ENCODE data around the gene TMEM130. TPM values are rescaled to one million over a fixed set of nuclear protein-coding genes. Genes with fewer than 3 reads are reported as not detected.

The TMEM130 gene
- 9.5 TPM for total RNA-seq
- polyA plus RNA-seq, result 2.1 TPM

GRCh38 chr7:98869597-98870120, at the start of gene TMEM130:
TMEM130 (minus strand) TSS chr7:98870014; CDS start chr7:98869861, 153 bp downstream.
- H3K27ac ChIP-seq (ENCODE audit: low read depth), result no peak within 1 kb of the TSS
- peaks cover 3% of the 10 kb centered on the region for H3K4me1 ChIP-seq (ENCODE audit: insufficient read depth)
- H3K4me3 ChIP-seq (ENCODE audit: low read depth, low read length), result peak within 1 kb of the TSS; percentile 45
- WGBS, result under 1% methylated on average over 69 of the region's 69 CpGs
- no peak for DNase-seq (ENCODE audit: extremely low spot score)
- no peaks in the 10 kb centered on the region for H3K36me3 ChIP-seq (ENCODE audit: insufficient read depth)

- no peaks in the 10 kb centered on the region for H3K4me1 ChIP-seq (ENCODE audit: insufficient read depth)
- no peak for DNase-seq (ENCODE audit: extremely low spot score)
- 95% methylated on average over 12 of the region's 12 CpGs for WGBS
- H3K4me3 ChIP-seq (ENCODE audit: low read depth, low read length), result no peak overlapping the region
- peaks cover 9% of the 10 kb centered on the region for H3K36me3 ChIP-seq (ENCODE audit: insufficient read depth)
- H3K27ac ChIP-seq (ENCODE audit: low read depth), result no peak overlapping the region
These were observed 47.5 kb upstream of the TMEM130 start for GRCh38 chr7:98917331-98917730.

GRCh38 chr7:98913612-98914011, 43.8 kb upstream of the TMEM130 start:
- no peak overlapping the region for H3K27ac ChIP-seq (ENCODE audit: low read depth)
- H3K4me3 ChIP-seq (ENCODE audit: low read depth, low read length), result no peak overlapping the region
- H3K4me1 ChIP-seq (ENCODE audit: insufficient read depth), result no peaks in the 10 kb centered on the region
- H3K36me3 ChIP-seq (ENCODE audit: insufficient read depth), result peaks cover 6% of the 10 kb centered on the region
- DNase-seq (ENCODE audit: extremely low spot score), result no peak

- Histone ChIP-seq H3K27ac (ENCODE audit: low read depth) (no peak overlapping the region), H3K4me1 (ENCODE audit: insufficient read depth) (no peaks in the 10 kb centered on the region), H3K36me3 (ENCODE audit: insufficient read depth) (peaks cover 6% of the 10 kb centered on the region), H3K4me3 (ENCODE audit: low read depth, low read length) (no peak overlapping the region)
- no peak for DNase-seq (ENCODE audit: extremely low spot score)
- WGBS, result 85% methylated on average over 8 of the region's 8 CpGs
These were observed 43.2 kb upstream of the TMEM130 start for GRCh38 chr7:98913026-98913425.

GRCh38 chr7:98911916-98912315, 42.1 kb upstream of the TMEM130 start:
- no peak for DNase-seq (ENCODE audit: extremely low spot score)
- no peaks in the 10 kb centered on the region for H3K36me3 ChIP-seq (ENCODE audit: insufficient read depth)
- 70% methylated on average over 5 of the region's 5 CpGs for WGBS

GRCh38 chr7:98910427-98910826, 40.6 kb upstream of the TMEM130 start:
- WGBS, result 89% methylated on average over 3 of the region's 3 CpGs
- no peaks in the 10 kb centered on the region for H3K4me1 ChIP-seq (ENCODE audit: insufficient read depth)
- no peak overlapping the region for H3K4me3 ChIP-seq (ENCODE audit: low read depth, low read length)
- no peaks in the 10 kb centered on the region for H3K36me3 ChIP-seq (ENCODE audit: insufficient read depth)
- no peak overlapping the region for H3K27ac ChIP-seq (ENCODE audit: low read depth)
- no peak for DNase-seq (ENCODE audit: extremely low spot score)

More at GRCh38 chr7:98911916-98912315, 42.1 kb upstream of the TMEM130 start:
- H3K4me1 ChIP-seq (ENCODE audit: insufficient read depth), result no peaks in the 10 kb centered on the region
- H3K4me3 ChIP-seq (ENCODE audit: low read depth, low read length), result no peak overlapping the region
- no peak overlapping the region for H3K27ac ChIP-seq (ENCODE audit: low read depth)

DNA sequence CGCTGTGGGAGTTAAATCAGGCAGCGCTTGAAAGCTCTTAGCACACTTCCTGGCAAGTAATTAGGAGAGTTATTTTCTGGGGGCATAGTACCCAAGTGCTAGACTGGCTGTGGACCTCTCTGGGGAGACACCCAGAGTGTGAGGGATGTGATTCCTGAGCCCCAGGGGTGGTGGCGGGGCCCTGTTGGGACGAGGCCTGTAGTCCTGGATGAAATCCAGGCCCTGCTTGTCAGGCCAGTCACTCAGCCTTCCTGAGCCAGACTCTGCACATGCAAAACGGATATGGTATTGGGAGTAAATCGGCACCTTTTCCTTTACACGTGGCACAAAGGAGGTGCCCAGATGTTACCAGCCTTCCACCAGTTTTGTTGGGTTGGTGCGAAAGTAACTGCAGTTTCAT, 39.7 kb upstream of the TMEM130 start:
- no peak for DNase-seq (ENCODE audit: extremely low spot score)
- H3K4me1 ChIP-seq (ENCODE audit: insufficient read depth), result no peaks in the 10 kb centered on the region
- 89% methylated on average over 8 of the region's 8 CpGs for WGBS
- H3K36me3 ChIP-seq (ENCODE audit: insufficient read depth), result no peaks in the 10 kb centered on the region
- no peak overlapping the region for H3K27ac ChIP-seq (ENCODE audit: low read depth)
- no peak overlapping the region for H3K4me3 ChIP-seq (ENCODE audit: low read depth, low read length)

DNA sequence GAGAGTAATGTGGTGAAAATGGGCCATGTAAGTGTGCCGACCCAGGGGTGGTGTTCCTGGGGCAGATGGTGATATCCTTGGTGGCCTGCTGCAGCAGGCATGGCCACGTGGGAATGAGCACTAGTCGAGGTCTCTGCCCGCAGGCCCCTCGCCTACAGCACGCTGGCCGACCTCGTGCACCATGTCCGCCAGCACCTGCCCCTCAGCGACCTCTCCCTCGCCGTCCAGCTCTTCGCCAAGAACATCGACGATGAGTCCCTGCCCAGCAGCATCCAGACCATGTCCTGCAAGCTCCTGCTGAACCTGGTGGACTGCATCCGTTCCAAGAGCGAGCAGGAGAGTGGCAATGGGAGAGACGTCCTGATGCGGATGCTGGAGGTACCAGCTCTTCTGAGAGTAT, 38.8 kb upstream of the TMEM130 start:
- H3K4me3 ChIP-seq (ENCODE audit: low read depth, low read length), result no peak overlapping the region
- WGBS, result 93% methylated on average over 19 of the region's 19 CpGs
- no peak for DNase-seq (ENCODE audit: extremely low spot score)
- peaks cover 3% of the 10 kb centered on the region for H3K36me3 ChIP-seq (ENCODE audit: insufficient read depth)
- H3K4me1 ChIP-seq (ENCODE audit: insufficient read depth), result no peaks in the 10 kb centered on the region
- H3K27ac ChIP-seq (ENCODE audit: low read depth), result no peak overlapping the region

GRCh38 chr7:98907570-98907969, 37.8 kb upstream of the TMEM130 start:
- Histone ChIP-seq H3K27ac (ENCODE audit: low read depth) (no peak overlapping the region), H3K4me1 (ENCODE audit: insufficient read depth) (no peaks in the 10 kb centered on the region), H3K36me3 (ENCODE audit: insufficient read depth) (peaks cover 6% of the 10 kb centered on the region), H3K4me3 (ENCODE audit: low read depth, low read length) (no peak overlapping the region)
- DNase-seq (ENCODE audit: extremely low spot score), result no peak
- WGBS, result 88% methylated on average over 5 of the region's 5 CpGs

- Histone ChIP-seq H3K27ac (ENCODE audit: low read depth) (no peak overlapping the region), H3K4me3 (ENCODE audit: low read depth, low read length) (no peak overlapping the region), H3K4me1 (ENCODE audit: insufficient read depth) (no peaks in the 10 kb centered on the region), H3K36me3 (ENCODE audit: insufficient read depth) (peaks cover 10% of the 10 kb centered on the region)
- 97% methylated on average over 4 of the region's 4 CpGs for WGBS
- no peak for DNase-seq (ENCODE audit: extremely low spot score)
These were observed 33.4 kb upstream of the TMEM130 start for GRCh38 chr7:98903246-98903645.

DNA sequence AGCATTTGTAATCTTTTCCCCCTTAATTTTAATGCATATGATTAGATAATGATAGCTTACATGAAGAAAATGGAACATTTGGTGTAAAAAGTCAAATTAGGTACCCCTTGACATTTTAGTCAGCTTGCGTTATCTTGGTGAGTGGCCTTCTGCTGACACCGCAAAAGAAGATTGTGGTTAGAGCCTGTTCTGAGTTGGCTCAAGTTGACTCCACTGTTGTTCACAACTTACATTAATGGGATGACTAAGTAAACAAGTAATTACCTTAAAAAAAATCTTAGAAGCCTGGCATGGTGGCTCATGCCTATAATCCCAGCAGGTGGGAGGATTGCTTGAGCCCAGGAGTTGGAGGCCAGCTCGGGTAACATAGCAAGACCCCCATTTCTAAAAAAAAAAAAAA, 32.7 kb upstream of the TMEM130 start:
- H3K27ac ChIP-seq (ENCODE audit: low read depth), result no peak overlapping the region
- H3K4me1 ChIP-seq (ENCODE audit: insufficient read depth), result no peaks in the 10 kb centered on the region
- 90% methylated on average over 3 of the region's 3 CpGs for WGBS
- peaks cover 11% of the 10 kb centered on the region for H3K36me3 ChIP-seq (ENCODE audit: insufficient read depth)
- H3K4me3 ChIP-seq (ENCODE audit: low read depth, low read length), result no peak overlapping the region
- DNase-seq (ENCODE audit: extremely low spot score), result no peak

GRCh38 chr7:98900815-98901214, 31.0 kb upstream of the TMEM130 start:
- Histone ChIP-seq H3K4me1 (ENCODE audit: insufficient read depth) (no peaks in the 10 kb centered on the region), H3K36me3 (ENCODE audit: insufficient read depth) (peaks cover 13% of the 10 kb centered on the region), H3K27ac (ENCODE audit: low read depth) (no peak overlapping the region), H3K4me3 (ENCODE audit: low read depth, low read length) (no peak overlapping the region)
- DNase-seq (ENCODE audit: extremely low spot score), result no peak
- 93% methylated on average over 3 of the region's 3 CpGs for WGBS

DNA sequence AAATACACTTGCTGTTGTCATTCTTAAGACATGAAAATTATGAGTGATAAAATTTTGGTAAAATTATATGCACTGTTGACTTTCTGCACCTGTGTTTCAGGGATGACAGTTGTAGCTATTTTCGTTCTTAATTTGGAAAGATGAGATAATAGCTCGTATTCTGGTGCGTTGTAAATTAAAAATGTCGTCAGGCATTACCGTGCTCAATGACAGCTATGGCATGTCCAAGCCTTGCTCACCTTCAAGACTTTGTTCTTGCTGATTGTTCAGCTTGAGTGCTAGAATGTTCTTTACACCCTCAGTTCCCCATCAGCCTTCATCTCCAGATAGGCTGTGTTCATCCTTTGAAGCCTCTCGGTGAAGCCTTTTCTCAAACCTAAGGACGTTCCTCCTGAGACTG, 30.0 kb upstream of the TMEM130 start:
- Histone ChIP-seq H3K4me1 (ENCODE audit: insufficient read depth) (no peaks in the 10 kb centered on the region), H3K4me3 (ENCODE audit: low read depth, low read length) (no peak overlapping the region), H3K27ac (ENCODE audit: low read depth) (no peak overlapping the region), H3K36me3 (ENCODE audit: insufficient read depth) (peaks cover 13% of the 10 kb centered on the region)
- WGBS, result 91% methylated on average over 7 of the region's 7 CpGs
- no peak for DNase-seq (ENCODE audit: extremely low spot score)

DNA sequence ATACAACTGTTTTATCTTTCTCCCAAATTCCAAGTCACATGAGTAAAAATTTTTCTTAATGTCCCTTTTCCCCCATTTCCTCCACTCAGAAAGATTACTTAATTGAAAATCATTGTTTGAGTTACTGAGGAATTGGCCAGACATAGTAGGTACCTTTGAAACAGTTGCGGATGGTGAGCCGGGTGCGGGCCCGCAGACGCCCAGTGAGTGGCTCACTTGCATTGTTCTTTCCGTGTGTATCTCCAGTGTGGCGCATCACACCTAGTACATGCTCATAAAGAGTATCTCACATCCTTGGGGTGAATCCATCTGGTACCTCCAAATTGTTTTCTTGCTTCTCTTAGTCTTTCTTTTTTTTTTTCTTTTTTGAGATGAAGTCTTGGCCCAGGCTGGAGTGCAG, 22.8 kb upstream of the TMEM130 start:
- Histone ChIP-seq H3K36me3 (ENCODE audit: insufficient read depth) (peaks cover 11% of the 10 kb centered on the region), H3K27ac (ENCODE audit: low read depth) (no peak overlapping the region), H3K4me1 (ENCODE audit: insufficient read depth) (no peaks in the 10 kb centered on the region), H3K4me3 (ENCODE audit: low read depth, low read length) (no peak overlapping the region)
- WGBS, result 97% methylated on average over 7 of the region's 7 CpGs
- DNase-seq (ENCODE audit: extremely low spot score), result no peak

DNA sequence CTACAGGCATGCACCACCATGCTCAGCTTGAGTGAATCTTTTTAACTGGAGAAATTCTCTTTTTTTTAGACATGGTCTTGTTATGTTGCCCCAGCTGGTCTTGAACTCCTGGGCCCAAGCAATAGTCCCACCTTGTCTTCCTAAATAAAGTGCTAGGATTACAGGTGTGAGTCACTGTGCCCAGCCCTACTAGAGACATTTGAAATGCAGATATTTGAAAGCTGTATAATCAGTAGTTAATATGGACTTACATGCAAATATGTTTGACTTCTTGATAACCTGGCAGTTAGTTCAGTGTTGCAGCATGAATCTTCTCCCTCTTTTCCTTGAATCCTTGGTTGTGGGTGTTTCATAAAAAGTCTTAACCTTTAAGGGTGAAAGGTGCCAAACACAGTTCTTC, 17.2 kb upstream of the TMEM130 start:
- DNase-seq (ENCODE audit: extremely low spot score), result no peak
- Histone ChIP-seq H3K4me3 (ENCODE audit: low read depth, low read length) (no peak overlapping the region), H3K36me3 (ENCODE audit: insufficient read depth) (peaks cover 5% of the 10 kb centered on the region), H3K4me1 (ENCODE audit: insufficient read depth) (no peaks in the 10 kb centered on the region), H3K27ac (ENCODE audit: low read depth) (no peak overlapping the region)

Measured in urinary bladder (tissue), 4 donors.